ENCODE data around the gene DPP10.

Gene DPP10

DNA sequence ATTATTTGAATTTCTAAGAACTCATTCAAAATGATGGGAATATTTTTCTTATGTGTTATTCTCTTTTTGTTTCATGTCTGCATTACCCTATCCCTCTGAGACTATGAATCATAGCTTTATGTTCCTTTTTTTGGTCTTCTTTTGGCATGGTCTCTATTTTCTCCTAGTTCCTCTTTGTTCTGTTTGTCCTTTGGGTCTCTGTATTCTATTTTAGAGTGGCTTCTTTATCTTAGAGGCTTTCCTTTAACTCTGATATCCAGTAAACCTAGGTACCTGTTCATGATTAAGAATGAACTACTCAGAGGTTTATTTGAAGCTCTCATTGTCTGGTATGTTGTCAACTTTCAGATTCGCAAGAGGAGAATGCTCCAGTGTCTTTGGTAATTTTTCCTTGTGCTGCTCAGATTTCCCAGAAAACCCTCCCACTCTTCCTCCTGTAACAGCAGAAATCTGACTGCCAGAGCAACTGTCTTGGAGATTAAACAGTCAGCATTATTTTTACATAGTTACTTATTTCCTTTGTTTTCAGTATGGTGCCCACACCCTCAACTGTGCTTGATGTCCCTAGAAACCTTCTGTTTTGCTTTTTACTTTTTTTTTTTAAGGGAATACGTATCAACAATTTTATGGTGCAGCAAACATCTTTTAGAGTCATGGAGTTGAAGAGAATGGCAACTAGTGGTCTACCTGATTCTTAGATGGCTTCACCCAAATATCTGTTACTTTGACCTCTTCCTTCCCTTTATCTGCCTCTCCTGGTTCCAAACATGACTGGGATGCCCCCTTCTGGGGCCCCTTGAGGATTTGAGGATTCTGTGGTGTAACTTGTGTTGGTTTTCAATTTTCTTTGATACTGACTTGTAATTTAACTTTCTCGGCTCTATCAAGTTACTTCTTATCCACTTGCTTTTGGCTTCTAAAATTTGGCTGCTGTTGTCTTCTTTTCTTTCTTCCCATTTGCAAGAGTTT lies 92.0 kb downstream of the DPP10 start:
- no peak overlapping the region for H3K4me2 ChIP-seq (ENCODE audit: low read length)
- H3K79me2 ChIP-seq, result no peaks in the 10 kb centered on the region
- no peak overlapping the region for H3K4me3 ChIP-seq (ENCODE audit: low read depth, low read length)
- no peaks in the 10 kb centered on the region for H3K36me3 ChIP-seq (ENCODE audit: control insufficient read depth, insufficient read depth, low read length)
- no peaks in the 10 kb centered on the region for H3K9me3 ChIP-seq (ENCODE audit: control insufficient read depth, low read length)
- peak overlapping the region; percentile 43 for H2AFZ ChIP-seq
- H3K27me3 ChIP-seq (ENCODE audit: control insufficient read depth, insufficient read depth, low read length), result no peaks in the 10 kb centered on the region
- no peaks in the 10 kb centered on the region for H3K4me1 ChIP-seq
- H3K9ac ChIP-seq, result no peak overlapping the region
- TF ChIP-seq, protein P1, sequence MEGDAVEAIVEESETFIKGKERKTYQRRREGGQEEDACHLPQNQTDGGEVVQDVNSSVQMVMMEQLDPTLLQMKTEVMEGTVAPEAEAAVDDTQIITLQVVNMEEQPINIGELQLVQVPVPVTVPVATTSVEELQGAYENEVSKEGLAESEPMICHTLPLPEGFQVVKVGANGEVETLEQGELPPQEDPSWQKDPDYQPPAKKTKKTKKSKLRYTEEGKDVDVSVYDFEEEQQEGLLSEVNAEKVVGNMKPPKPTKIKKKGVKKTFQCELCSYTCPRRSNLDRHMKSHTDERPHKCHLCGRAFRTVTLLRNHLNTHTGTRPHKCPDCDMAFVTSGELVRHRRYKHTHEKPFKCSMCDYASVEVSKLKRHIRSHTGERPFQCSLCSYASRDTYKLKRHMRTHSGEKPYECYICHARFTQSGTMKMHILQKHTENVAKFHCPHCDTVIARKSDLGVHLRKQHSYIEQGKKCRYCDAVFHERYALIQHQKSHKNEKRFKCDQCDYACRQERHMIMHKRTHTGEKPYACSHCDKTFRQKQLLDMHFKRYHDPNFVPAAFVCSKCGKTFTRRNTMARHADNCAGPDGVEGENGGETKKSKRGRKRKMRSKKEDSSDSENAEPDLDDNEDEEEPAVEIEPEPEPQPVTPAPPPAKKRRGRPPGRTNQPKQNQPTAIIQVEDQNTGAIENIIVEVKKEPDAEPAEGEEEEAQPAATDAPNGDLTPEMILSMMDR (IDR thresholded peaks at IDR 0.05), result no peak
- no peak overlapping the region for H3K27ac ChIP-seq

DNA sequence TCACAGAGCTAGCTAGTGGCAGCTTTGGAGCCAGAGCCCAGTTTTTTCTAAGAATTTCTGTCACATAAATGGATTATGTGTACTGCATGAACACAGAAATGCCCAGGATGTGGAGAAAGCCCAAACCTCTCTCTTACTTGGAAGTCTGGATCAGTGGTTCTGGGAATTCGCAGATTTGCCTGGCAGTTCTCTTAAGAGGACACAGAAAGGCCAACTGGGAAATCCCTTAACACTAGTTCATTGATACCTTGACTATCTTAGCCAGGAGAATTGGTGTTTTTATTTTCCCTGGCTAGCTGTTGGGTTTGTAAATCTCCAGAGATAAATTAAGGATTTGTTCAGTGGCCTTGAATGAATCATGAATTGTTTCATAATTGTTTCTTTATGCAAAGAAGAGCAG lies 95.3 kb downstream of the DPP10 start:
- peaks cover 4% of the 10 kb centered on the region for H3K4me1 ChIP-seq
- no peaks in the 10 kb centered on the region for H3K36me3 ChIP-seq (ENCODE audit: control insufficient read depth, insufficient read depth, low read length)
- no peak overlapping the region for H3K9ac ChIP-seq
- H3K4me3 ChIP-seq (ENCODE audit: low read depth, low read length), result no peak overlapping the region
- TF ChIP-seq, protein P1 (IDR thresholded peaks at IDR 0.05), result no peak
- H3K27ac ChIP-seq, result no peak overlapping the region
- H2AFZ ChIP-seq, result no peak overlapping the region
- H3K79me2 ChIP-seq, result no peaks in the 10 kb centered on the region
- H3K4me2 ChIP-seq (ENCODE audit: low read length), result no peak overlapping the region
- no peaks in the 10 kb centered on the region for H3K9me3 ChIP-seq (ENCODE audit: control insufficient read depth, low read length)
- H3K27me3 ChIP-seq (ENCODE audit: control insufficient read depth, insufficient read depth, low read length), result no peaks in the 10 kb centered on the region

DNA sequence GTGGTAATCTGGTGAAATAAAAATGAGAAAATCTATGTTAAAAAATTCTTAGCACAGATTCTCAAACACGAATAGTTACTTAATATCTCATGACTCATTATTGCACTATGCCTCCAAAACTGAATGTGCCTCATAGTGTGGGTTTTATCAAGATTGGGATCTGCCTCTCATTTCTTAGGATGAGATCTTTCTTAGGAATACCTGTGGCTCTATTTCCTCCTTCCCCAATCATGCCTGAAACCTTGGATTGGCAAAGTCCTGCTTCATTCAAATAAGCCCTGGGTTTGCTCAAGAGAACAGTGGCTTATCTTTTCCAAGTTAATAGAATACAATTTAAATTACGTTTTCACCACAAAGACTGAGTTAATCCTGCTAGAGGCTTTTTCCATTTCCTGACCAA lies 100.3 kb downstream of the DPP10 start:
- TF ChIP-seq, protein P1 (IDR thresholded peaks at IDR 0.05), result no peak
- Histone ChIP-seq H3K9ac (no peak overlapping the region), H3K4me2 (ENCODE audit: low read length) (peak overlapping the region; percentile 27), H3K79me2 (no peaks in the 10 kb centered on the region), H3K9me3 (ENCODE audit: control insufficient read depth, low read length) (no peaks in the 10 kb centered on the region), H3K27ac (no peak overlapping the region), H3K36me3 (ENCODE audit: control insufficient read depth, insufficient read depth, low read length) (no peaks in the 10 kb centered on the region), H3K4me1 (peaks cover 10% of the 10 kb centered on the region), H3K4me3 (ENCODE audit: low read depth, low read length) (no peak overlapping the region), H3K27me3 (ENCODE audit: control insufficient read depth, insufficient read depth, low read length) (no peaks in the 10 kb centered on the region), H2AFZ (peak overlapping the region; percentile 59)

DNA sequence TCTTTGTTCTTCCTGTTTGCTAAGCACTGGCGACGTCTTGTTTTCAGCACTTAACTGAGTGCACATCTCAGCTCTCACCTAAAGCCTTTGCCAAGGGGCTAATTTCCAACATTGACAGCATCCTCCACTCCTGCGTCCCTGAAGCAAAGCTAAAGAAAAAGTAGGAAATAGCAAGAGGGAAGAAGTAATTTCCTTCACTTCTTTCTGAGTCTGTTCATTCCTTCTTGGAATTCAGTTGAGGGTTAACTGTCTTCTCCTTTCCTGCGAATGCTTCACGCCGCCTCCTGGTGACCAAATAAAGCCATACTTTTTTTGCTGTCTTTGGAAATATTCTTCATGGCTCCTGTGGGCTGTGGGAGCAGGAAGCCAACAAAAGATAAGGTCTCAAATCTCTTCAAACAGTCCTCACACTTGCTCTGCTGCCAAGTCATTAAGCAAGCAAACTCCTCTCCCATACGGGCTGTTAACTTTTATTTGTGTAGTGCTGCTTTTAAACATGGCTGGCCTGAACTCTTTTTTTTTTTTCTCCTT lies 100.9 kb downstream of the DPP10 start:
- H3K4me2 ChIP-seq (ENCODE audit: low read length), result peak overlapping the region; percentile 27
- no peaks in the 10 kb centered on the region for H3K9me3 ChIP-seq (ENCODE audit: control insufficient read depth, low read length)
- H3K36me3 ChIP-seq (ENCODE audit: control insufficient read depth, insufficient read depth, low read length), result no peaks in the 10 kb centered on the region
- TF ChIP-seq, protein P1 (IDR thresholded peaks at IDR 0.05), result peak; percentile 36
- H3K4me3 ChIP-seq (ENCODE audit: low read depth, low read length), result no peak overlapping the region
- H3K27ac ChIP-seq, result peak overlapping the region; percentile 25
- H3K4me1 ChIP-seq, result peaks cover 10% of the 10 kb centered on the region
- no peaks in the 10 kb centered on the region for H3K27me3 ChIP-seq (ENCODE audit: control insufficient read depth, insufficient read depth, low read length)
- H3K79me2 ChIP-seq, result no peaks in the 10 kb centered on the region
- H3K9ac ChIP-seq, result no peak overlapping the region
- H2AFZ ChIP-seq, result peak overlapping the region; percentile 59

All from parathyroid adenoma (tissue), 2 donors.